Mesodermal cell (in vitro differentiated cells): ENCODE measurements around the gene MTA2. TPM values are rescaled to one million over a fixed set of nuclear protein-coding genes. Genes with fewer than 3 reads are reported as not detected.
"Not testable (repeated sequence)": the region's sequence is repeated elsewhere in the genome, so short reads cannot be mapped to it uniquely, and the experiment has no call there.

ENCODE experiments used
- H3K27ac ChIP-seq: 2 replicates; pipeline ENCODE4 v1.7.0; 2013; ENCODE audit warnings: mild to moderate bottlenecking, low read depth, low read length, moderate library complexity; ENCODE audit not compliant: severe bottlenecking
- H3K36me3 ChIP-seq: 2 replicates; pipeline ENCODE4 v1.7.1; 2013; ENCODE audit warnings: mild to moderate bottlenecking, low read length, moderate library complexity; ENCODE audit not compliant: control insufficient read depth, insufficient read depth
- H3K4me1 ChIP-seq: one replicate; pipeline ENCODE4 v1.7.1; 2013; ENCODE audit warnings: mild to moderate bottlenecking, low read length; ENCODE audit not compliant: insufficient read depth, control insufficient read depth, poor library complexity, severe bottlenecking
- H3K4me3 ChIP-seq: 2 replicates; pipeline ENCODE4 v1.7.0; 2013; ENCODE audit warnings: low read length, control low read depth, mild to moderate bottlenecking; ENCODE audit not compliant: insufficient read depth, poor library complexity, severe bottlenecking; ENCODE audit errors: extremely low read depth
- H3K9me3 ChIP-seq: 2 replicates; pipeline ENCODE4 v1.7.1; 2013; ENCODE audit warnings: mild to moderate bottlenecking, low read length, moderate library complexity; ENCODE audit not compliant: control insufficient read depth
- WGBS, 2 experiments: methylation state at CpG; one replicate each; pipeline ENCODE4 v1.1.5; 2013; ENCODE audit warnings: missing lambda C conversion rate in 2 of 2; ENCODE audit not compliant: insufficient coverage in 2 of 2; 5-methylcytosine and 5-hydroxymethylcytosine counted together
- polyA plus RNA-seq, 2 experiments: library from polyadenylated mRNA; stranded (reverse); fragments of 50-300 nt; gene quantifications; one replicate each; pipeline ENCODE4 v1.2.3, GENCODE V29; 2013

Gene MTA2
- 94.4 TPM for polyA plus RNA-seq (2013, experiment 1 of 2)
- polyA plus RNA-seq (2013, experiment 2 of 2): 89.1 TPM

DNA sequence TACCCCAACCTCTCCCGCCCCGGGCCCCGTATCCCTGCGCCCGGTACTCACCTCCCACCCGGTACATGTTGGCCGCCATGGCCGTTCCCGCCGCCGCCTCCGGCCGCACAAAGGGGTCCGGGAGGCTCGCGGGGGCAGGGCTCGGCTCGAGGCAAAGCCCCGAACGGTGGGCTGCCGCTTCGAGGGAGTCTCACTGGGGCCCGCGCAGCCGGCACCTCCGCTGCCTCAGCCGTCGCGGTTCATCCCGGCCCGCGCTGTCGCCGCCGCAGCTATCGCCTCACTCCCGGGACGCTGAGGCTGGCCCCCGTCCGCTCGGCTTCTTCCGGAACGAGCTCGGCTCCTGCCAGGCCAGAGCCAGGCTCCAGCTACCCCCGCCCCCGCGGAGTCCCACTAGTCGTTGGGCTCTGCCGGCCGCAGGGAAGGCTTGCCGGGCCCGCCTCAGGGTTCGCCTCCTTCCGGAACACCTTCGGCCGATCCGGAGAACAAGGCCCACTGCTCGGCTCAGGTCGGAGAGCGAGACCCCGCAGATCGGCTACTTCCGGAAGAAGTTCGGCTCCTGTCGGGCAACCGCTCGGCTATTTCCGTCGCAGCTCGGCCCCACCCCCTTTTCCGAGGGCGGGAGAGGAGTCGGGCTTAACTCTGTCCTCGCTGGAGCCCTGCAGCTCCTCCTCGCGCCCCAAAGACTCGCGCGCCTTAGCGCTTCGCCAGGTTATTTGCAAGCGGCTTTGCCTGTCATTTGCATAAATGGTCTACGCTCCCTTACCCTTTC is at the start of gene MTA2:
Gene MTA2, minus strand, starts transcription at position 494 of the 769 bp plus-strand sequence. Its CDS starts 415 bp downstream, at position 79.
- Histone ChIP-seq H3K27ac (peak within 1 kb of the TSS; percentile 87), H3K36me3 (peaks cover 53% of the 10 kb centered on the region), H3K4me1 (peaks cover 27% of the 10 kb centered on the region), H3K9me3 (no peaks in the 10 kb centered on the region), H3K4me3 (peak within 1 kb of the TSS; percentile 100)
- 0% methylated on average over 61 to 80 of the region's 83 CpGs for WGBS, 2 experiments

DNA sequence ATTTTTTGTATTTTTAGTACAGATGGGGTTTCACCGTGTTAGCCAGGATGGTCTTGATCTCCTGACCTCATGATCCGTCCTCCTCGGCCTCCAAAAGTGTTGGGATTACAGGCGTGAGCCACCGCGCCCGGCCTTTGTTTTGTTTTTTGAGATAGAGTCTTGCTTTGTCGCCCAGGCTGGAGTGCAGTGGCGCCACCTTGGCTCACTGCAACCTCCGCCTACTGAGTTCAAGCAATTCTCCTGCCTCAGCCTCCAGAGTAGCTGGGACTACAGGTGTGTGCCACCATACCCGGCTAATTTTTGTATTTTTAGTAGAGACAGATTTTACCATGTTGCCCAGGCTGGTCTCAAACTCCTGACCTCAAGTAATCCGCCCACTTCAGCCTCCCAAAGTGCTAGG is 48.6 kb upstream of the MTA2 start:
- WGBS, 2 experiments: 96% methylated on average over 8 to 12 of the region's 12 CpGs
- not testable (repeated sequence) for H3K4me1 ChIP-seq, H3K9me3 ChIP-seq, H3K27ac ChIP-seq, H3K4me3 ChIP-seq
- peaks cover 26% of the 10 kb centered on the region for H3K36me3 ChIP-seq

DNA sequence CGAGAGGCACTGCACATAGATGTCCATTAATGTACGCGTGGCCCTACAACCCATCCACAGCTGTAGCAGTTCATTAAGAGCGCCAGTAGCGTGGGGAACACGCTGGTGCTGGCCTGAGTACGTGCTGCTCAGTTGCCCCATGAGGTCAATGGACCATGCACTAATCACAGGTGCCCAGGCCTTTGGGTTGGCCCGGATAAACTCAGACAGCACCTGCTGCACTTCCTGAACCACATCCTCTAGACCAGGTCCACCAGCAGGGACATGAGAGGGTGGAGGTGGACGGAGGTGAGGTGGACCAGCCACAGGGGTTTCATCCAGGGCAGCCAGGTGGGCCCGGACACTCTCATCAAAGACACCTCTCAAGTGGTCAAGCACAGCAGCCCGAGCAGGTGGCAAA is 47.8 kb upstream of the MTA2 start:
- WGBS, 2 experiments: 96 to 97% methylated on average over 10 to 11 of the region's 11 CpGs
- Histone ChIP-seq H3K9me3 (no peaks in the 10 kb centered on the region), H3K4me3 (no peak overlapping the region), H3K4me1 (peaks cover 8% of the 10 kb centered on the region), H3K27ac (no peak overlapping the region), H3K36me3 (peaks cover 33% of the 10 kb centered on the region)

DNA sequence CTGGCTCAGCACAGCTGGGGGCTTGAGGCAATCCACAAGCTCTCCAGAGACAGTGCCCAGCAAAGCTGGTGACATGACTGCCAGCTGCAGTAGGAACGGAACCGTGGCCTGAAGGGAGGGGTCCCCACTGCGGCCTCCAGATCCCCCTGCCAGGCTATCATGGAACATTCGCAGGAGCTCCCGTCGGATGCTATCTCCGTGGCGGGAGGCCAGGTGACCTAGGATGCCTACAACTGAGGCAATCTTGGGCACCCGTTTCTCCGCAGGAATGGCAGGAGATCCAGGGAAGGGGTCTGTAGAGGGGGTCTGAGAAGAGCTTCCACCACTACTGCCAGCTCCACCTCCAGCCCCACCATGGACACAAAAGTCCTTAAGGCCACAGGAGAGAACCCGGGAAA is 47.3 kb upstream of the MTA2 start:
- WGBS, 2 experiments: 95 to 99% methylated on average over 9 to 11 of the region's 11 CpGs

DNA sequence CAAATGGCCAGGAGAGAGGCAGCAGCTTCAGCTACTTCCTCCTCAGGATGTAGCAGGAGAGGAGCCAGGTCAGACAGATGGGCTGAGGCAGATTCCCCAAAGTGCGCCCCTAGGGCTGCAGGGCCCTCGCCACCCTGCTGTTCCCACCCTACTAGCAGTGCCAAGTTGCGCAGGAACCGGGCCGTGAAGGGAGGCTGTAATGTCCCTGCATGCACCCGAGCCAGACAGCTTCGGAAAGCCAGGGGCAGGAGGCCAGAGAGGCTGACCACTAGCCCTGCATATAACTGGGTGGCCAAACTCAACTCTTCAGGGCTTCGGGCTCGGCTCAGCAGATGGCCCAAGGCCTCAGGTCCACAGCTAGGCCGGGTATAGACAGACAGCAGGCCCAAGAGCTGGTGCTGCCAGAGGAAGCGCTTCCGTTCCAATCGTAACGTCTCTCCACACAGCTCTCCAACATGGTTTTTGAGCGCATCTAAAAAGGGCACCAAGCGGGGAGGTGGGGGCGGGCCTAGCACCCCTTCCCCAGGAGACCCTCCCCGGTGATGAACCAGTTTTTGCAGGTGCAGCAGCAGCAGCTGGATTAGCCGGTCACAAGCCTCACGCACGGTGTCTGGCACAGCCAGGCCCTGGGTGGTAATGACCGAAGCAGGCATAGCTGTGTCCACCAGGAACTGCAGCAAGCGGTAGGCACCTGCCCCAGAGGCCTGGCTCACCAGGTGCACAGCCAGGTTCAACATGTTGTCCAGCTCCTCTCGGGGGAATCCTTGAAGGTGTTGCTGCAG is 46.7 kb upstream of the MTA2 start:
- peaks cover 43% of the 10 kb centered on the region for H3K36me3 ChIP-seq
- H3K9me3 ChIP-seq: no peaks in the 10 kb centered on the region
- H3K4me3 ChIP-seq: no peak overlapping the region
- WGBS, 2 experiments: 96 to 98% methylated on average over 24 of the region's 24 CpGs
- H3K27ac ChIP-seq: no peak overlapping the region
- peaks cover 8% of the 10 kb centered on the region for H3K4me1 ChIP-seq

More for the DNA sequence above, 47.3 kb upstream of the MTA2 start:
- Histone ChIP-seq H3K9me3 (no peaks in the 10 kb centered on the region), H3K4me1 (peaks cover 8% of the 10 kb centered on the region), H3K36me3 (peaks cover 38% of the 10 kb centered on the region), H3K4me3 (no peak overlapping the region), H3K27ac (no peak overlapping the region)

DNA sequence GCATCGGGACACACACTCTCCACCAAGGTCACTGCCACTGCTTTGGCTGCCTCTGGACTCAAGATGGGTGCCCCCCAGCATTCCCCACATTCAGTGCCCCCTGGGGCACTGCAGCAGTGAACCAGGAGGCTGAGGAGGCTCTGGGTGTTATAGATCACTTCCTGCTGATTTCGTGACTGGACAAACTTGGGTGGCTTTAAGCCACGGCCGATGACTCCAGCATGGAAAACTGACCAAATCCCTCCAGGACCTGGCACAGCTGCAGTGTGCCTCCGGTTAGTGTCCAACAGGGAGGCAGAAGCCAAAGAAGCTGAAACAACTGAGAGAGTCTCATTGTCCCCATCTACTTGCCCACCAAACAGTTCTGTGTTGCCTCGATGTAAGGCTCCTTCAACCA is 45.9 kb upstream of the MTA2 start:
- WGBS, 2 experiments: 95 to 100% methylated on average over 5 to 6 of the region's 6 CpGs
- Histone ChIP-seq H3K36me3 (peaks cover 50% of the 10 kb centered on the region), H3K4me1 (peaks cover 8% of the 10 kb centered on the region), H3K27ac (no peak overlapping the region), H3K9me3 (no peaks in the 10 kb centered on the region), H3K4me3 (no peak overlapping the region)

DNA sequence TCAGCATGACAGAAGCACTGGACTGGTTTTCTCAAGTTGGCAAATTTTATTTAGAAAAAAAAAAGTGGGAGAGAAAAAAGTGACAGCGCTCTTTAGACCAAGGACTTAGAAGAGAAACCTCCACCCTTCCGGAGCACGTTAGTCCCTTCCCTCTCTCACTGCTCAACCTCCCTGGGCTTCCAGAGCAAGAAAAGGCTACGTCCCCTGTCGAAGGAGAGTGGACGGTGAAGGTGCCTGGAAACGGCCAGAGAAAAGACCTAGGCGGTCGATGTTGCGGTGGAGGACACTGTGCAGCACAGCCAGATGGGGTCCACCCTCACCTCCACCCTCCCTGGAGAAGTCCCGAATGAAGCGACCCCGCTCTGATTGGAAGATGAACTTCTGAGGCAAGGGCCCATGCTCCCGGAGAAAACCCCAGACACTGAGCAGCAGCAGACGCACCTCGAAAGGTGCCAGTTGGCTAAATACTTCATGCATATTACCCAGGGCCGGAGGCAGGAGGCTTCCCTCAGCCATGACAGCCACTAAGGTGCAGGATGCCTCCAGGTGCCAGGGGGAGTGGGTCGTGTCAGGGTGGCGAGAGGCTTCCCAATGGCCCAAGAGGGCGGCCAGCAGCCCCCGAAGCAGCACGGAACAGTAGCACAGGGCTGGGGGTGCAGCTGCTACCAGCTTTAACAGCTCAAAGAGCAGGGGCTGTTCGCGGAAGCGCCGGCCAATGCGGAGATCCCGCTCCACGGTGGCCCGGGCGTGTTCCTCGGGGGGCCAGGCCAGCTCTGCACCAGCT is 45.4 kb upstream of the MTA2 start:
- WGBS, 2 experiments: 79 to 84% methylated on average over 17 to 29 of the region's 32 CpGs
- Histone ChIP-seq H3K4me3 (peak overlapping the region; percentile 96), H3K27ac (peak overlapping the region; percentile 13)

DNA sequence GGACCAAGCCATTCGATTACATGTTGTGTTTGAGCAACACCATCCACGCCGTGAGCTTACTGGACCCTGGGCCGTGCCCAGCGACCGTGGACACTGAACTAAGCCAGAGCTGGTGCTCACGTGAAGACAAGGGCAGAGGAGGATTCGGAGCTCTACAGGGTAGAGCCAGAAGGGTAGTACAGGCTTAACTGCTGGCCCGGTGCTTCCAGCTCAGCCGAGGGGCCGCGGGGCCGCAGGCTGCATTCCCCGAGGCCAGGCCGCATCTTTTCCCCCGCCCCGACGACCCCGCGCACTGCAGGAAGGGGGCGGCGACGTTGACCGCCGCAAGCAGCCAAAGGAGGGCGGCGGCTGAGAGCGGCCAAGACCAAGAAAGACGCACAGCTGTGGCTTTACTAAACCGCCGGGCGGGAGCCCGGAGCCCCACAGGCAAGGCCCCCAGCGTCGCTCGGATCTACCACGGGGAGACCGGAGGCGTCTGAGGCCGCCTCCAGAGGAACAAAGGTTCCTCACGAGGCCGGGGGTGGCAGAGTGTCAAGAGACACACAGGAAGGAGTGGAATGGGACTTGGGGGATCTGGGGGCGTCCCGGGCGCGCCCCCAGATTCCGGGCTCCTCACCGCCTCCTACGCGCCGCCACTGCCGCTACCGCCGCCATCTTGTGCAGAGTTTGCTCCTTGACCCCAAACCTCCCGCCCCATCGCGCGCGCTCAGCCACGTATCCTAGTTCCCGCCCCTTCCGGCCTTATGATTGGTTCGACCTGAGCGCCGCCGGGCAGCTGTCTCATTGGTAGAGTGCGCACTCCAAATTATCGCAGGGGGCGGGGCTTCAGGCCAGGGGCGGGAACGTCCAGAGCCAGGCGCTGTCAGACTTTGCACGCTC is 44.5 kb upstream of the MTA2 start, which contains the start of gene GANAB:
Gene GANAB, minus strand, starts transcription at position 668 of the 879 bp plus-strand sequence. Its CDS starts 14 bp downstream, at position 654.
- Histone ChIP-seq H3K4me1 (peaks cover 8% of the 10 kb centered on the region), H3K4me3 (peak within 1 kb of the TSS; percentile 96), H3K9me3 (no peaks in the 10 kb centered on the region), H3K36me3 (peaks cover 58% of the 10 kb centered on the region), H3K27ac (peak within 1 kb of the TSS; percentile 98)
- WGBS, 2 experiments: 0% methylated on average over 64 to 66 of the region's 73 CpGs

More for the DNA sequence above, 45.4 kb upstream of the MTA2 start:
- Histone ChIP-seq H3K36me3 (peaks cover 54% of the 10 kb centered on the region), H3K4me1 (peaks cover 8% of the 10 kb centered on the region), H3K9me3 (no peaks in the 10 kb centered on the region)

DNA sequence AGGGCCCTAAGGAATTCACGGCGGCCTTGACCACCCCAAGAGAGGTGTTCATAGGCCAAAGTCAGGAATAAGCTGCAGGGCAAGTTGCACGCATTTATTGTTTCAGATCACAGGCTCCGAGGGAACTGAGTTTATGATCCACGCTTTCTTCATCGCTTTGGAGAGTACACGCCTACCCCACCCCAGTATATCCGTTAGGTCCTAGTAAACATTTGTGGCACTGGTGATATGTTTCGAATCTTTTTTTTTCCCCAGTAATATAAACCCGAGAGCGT is 43.9 kb upstream of the MTA2 start:
- H3K9me3 ChIP-seq: no peaks in the 10 kb centered on the region
- peaks cover 63% of the 10 kb centered on the region for H3K36me3 ChIP-seq
- WGBS, 2 experiments: 33 to 40% methylated on average over 10 to 11 of the region's 11 CpGs
- H3K4me3 ChIP-seq: peak overlapping the region; percentile 96
- H3K4me1 ChIP-seq: peaks cover 8% of the 10 kb centered on the region
- peak overlapping the region; percentile 98 for H3K27ac ChIP-seq

DNA sequence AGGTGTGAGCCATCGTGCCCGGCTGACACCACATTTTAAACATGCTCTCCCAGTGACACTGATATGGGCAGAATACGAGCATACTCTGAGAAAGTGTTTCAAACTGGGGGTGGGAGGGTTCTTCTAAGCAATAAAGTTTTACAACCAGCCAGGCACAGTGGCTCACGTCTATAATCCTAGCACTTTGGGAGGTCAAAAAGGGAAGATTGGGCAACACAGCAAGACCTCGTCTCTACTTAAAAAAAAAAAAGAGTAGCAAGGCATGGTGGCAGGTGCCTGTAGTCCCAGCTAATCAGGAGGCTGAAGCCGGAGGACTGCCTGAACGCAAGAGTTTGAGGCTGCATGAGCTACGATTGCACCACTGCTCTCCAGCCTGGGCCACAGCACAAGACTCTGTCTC is 42.6 kb upstream of the MTA2 start:
- WGBS, 2 experiments: 95 to 100% methylated on average over 3 to 6 of the region's 8 CpGs
- H3K4me3 ChIP-seq: no peak overlapping the region
- H3K36me3 ChIP-seq: peaks cover 61% of the 10 kb centered on the region
- H3K4me1 ChIP-seq: peaks cover 8% of the 10 kb centered on the region
- H3K27ac ChIP-seq: no peak overlapping the region
- H3K9me3 ChIP-seq: no peaks in the 10 kb centered on the region
